GM12878 (cell line): ENCODE data around the gene CCDC51.
A peak's percentile ranks its signal among the peaks of the same experiment; 100 is the strongest.

Experiments used
- BMI1 ChIP-seq: fragments of 450-650 bp; IDR thresholded peaks from 2 replicates; pipeline ENCODE4 v1.6.1; 2016; ENCODE audit warnings: mild to moderate bottlenecking, moderate library complexity, borderline replicate concordance
- CTCF ChIP-seq, 3 experiments: IDR thresholded peaks in 2 of 3; conservative IDR thresholded peaks in 1 of 3; 2 replicates each; pipeline ENCODE4 v1.5.1; 2011; ENCODE audit warnings: low read depth in 3 of 3, low read length in 3 of 3, mild to moderate bottlenecking in 3 of 3, control low read depth in 2 of 3, moderate library complexity in 2 of 3, inconsistent platforms in 1 of 3, mixed read lengths in 1 of 3; ENCODE audit not compliant: control insufficient read depth in 2 of 3, insufficient read depth in 1 of 3; ENCODE audit errors: extremely low read depth in 1 of 3
- ELK1 ChIP-seq: IDR thresholded peaks from 2 replicates; pipeline ENCODE4 v1.6.1; 2012; ENCODE audit warnings: low read depth, low read length, improper control_type of control experiment
- HDAC6 ChIP-seq: fragments of 200-600 bp; sonication (generic); IDR thresholded peaks from one replicate; pipeline ENCODE4 v1.8.0; 2017; ENCODE audit warnings: antibody characterized with exemption; ENCODE audit not compliant: unreplicated experiment
- MEF2A ChIP-seq: IDR thresholded peaks from 2 replicates; pipeline ENCODE4 v1.6.1; 2011; ENCODE audit warnings: low read depth, mild to moderate bottlenecking, low read length, moderate library complexity; ENCODE audit not compliant: insufficient read depth
- MYC ChIP-seq: IDR thresholded peaks from 2 replicates; pipeline ENCODE4 v1.6.1; 2011; ENCODE audit warnings: mild to moderate bottlenecking, low read length, moderate library complexity, inconsistent platforms; ENCODE audit not compliant: insufficient read depth, insufficient replicate concordance, insufficient read length, severe bottlenecking
- RAD21 ChIP-seq: IDR thresholded peaks from 2 replicates; pipeline ENCODE4 v1.6.1; 2011; ENCODE audit warnings: mild to moderate bottlenecking, low read depth, low read length, moderate library complexity; ENCODE audit not compliant: insufficient read depth

- 0 out of 6 replicates have a peak, but pooled peaks of 1 of the 3 experiments have one; percentile 5 for TF ChIP-seq CTCF (IDR thresholded peaks at IDR 0.05 in 2 of 3, conservative IDR thresholded peaks at IDR 0.05 in 1 of 3; ENCODE audit: control insufficient read depth in 2 of 3, extremely low read depth in 1 of 3, insufficient read depth in 1 of 3, low read depth in 3 of 3, low read length in 3 of 3)
- 0 out of 2 replicates have a peak, but pooled peaks have one; percentile 24 for TF ChIP-seq MEF2A
- no peak for TF ChIP-seq RAD21
- TF ChIP-seq ELK1, result peak; percentile 64; the same call in 1 of the 2 replicates
- no peak for TF ChIP-seq HDAC6
- no peak for TF ChIP-seq BMI1
- TF ChIP-seq MYC, result no peak
Measured at GRCh38 chr3:48439820-48440589, at the start of gene CCDC51, which contains the start of gene TMA7.
